HEK293 (cell line): ENCODE measurements around the gene STUB1.

Source experiments
- CTCF ChIA-PET: fragments of 350-600 bp; formaldehyde crosslinking; extraction: SDS; loops from one replicate; lab custom pipeline; 2021; ENCODE audit warnings: antibody characterized with exemption; lab: Yijun Ruan, JAX
- POLR2A ChIA-PET: fragments of 300-600 bp; formaldehyde crosslinking; extraction: SDS; loops from one replicate; lab custom pipeline; 2020; ENCODE audit warnings: antibody characterized with exemption, inconsistent platforms; lab: Yijun Ruan, JAX
- H3K27ac ChIP-seq: fragments of 200-500 bp; sonication (Bioruptor generic); 2 replicates; pipeline ENCODE4 v1.5.1; 2014; ENCODE audit warnings: low read depth, low read length, control low read depth, inconsistent platforms; ENCODE audit errors: extremely low read depth
- H3K36me3 ChIP-seq, 2 experiments: fragments of 200-500 bp in 1 of 2; sonication (Bioruptor generic) in 1 of 2; 1 replicate in 1 of 2; 2 replicates in 1 of 2; pipeline ENCODE4 v1.5.1; 2014 to 2017; ENCODE audit warnings: inconsistent platforms in 2 of 2, low read length in 2 of 2; ENCODE audit not compliant: control insufficient read depth in 2 of 2, insufficient read depth in 1 of 2
- H3K4me1 ChIP-seq: fragments of 200-500 bp; sonication (Bioruptor generic); 2 replicates; pipeline ENCODE4 v1.5.1; 2014; ENCODE audit warnings: mild to moderate bottlenecking, low read length, inconsistent platforms; ENCODE audit not compliant: control insufficient read depth, insufficient read depth
- H3K4me3 ChIP-seq: 2 replicates; pipeline ENCODE4 v1.5.1; 2011; ENCODE audit warnings: low read depth, mild to moderate bottlenecking, control low read depth, low read length, moderate library complexity
- H3K9me3 ChIP-seq: fragments of 200-500 bp; sonication (Bioruptor generic); 2 replicates; pipeline ENCODE4 v1.5.1; 2014; ENCODE audit warnings: low read depth, low read length, inconsistent platforms; ENCODE audit not compliant: control insufficient read depth, insufficient read depth
- BCL11B ChIP-seq: fragments of 450-650 bp; formaldehyde crosslinking; IDR thresholded peaks from 2 replicates; pipeline ENCODE4 v1.5.1; 2016; ENCODE audit warnings: low read depth, missing biosample characterization, missing genetic modification characterization
- GLIS2 ChIP-seq: fragments of 450-650 bp; formaldehyde crosslinking; IDR thresholded peaks from 2 replicates; pipeline ENCODE4 v1.5.1; 2016; ENCODE audit warnings: missing biosample characterization, missing genetic modification characterization
- HOXA7 ChIP-seq: sonication (generic); formaldehyde crosslinking; IDR thresholded peaks from 2 replicates; pipeline ENCODE4 v1.8.1; 2022; ENCODE audit warnings: missing genetic modification reagents, borderline replicate concordance
- HOXC10 ChIP-seq: sonication (generic); formaldehyde crosslinking; IDR thresholded peaks from 2 replicates; pipeline ENCODE4 v1.8.1; 2023; ENCODE audit warnings: mild to moderate bottlenecking, missing genetic modification reagents
- OVOL3 ChIP-seq: fragments of 450-650 bp; formaldehyde crosslinking; IDR thresholded peaks from 2 replicates; pipeline ENCODE4 v1.5.1; 2016; ENCODE audit warnings: missing biosample characterization, missing genetic modification characterization
- RBAK ChIP-seq: fragments of 450-650 bp; formaldehyde crosslinking; IDR thresholded peaks from 2 replicates; pipeline ENCODE4 v1.5.1; 2016; ENCODE audit warnings: missing biosample characterization, missing genetic modification characterization
- ZIC2 ChIP-seq: fragments of 450-650 bp; formaldehyde crosslinking; IDR thresholded peaks from 2 replicates; pipeline ENCODE4 v1.5.1; 2016; ENCODE audit warnings: missing biosample characterization, missing genetic modification characterization
- ZNF2 ChIP-seq: fragments of 450-650 bp; formaldehyde crosslinking; IDR thresholded peaks from 2 replicates; pipeline ENCODE4 v1.5.1; 2016; ENCODE audit warnings: missing biosample characterization, missing genetic modification characterization
- ZNF24 ChIP-seq: fragments of 450-650 bp; formaldehyde crosslinking; IDR thresholded peaks from 2 replicates; pipeline ENCODE4 v1.5.1; 2016; ENCODE audit warnings: missing biosample characterization, missing genetic modification characterization
- ZNF274 ChIP-seq, 2 experiments: fragments of 200-500 bp in 1 of 2; fragments of 450-650 bp in 1 of 2; sonication (Bioruptor generic) in 1 of 2; formaldehyde crosslinking in 1 of 2; IDR thresholded peaks; 2 replicates each; pipeline versions ENCODE4 v1.5.1 to v1.6.1; 2014 to 2016; ENCODE audit warnings: borderline replicate concordance in 1 of 2, inconsistent platforms in 1 of 2, low read length in 1 of 2, missing biosample characterization in 1 of 2, missing genetic modification characterization in 1 of 2
- ZNF394 ChIP-seq: fragments of 450-650 bp; formaldehyde crosslinking; IDR thresholded peaks from 2 replicates; pipeline ENCODE4 v1.5.1; 2016; ENCODE audit warnings: missing biosample characterization, missing genetic modification characterization, mild to moderate bottlenecking, moderate library complexity, borderline replicate concordance
- ZNF473 ChIP-seq: fragments of 450-650 bp; formaldehyde crosslinking; IDR thresholded peaks from 2 replicates; pipeline ENCODE4 v1.5.1; 2017; ENCODE audit warnings: missing biosample characterization, missing genetic modification characterization
- ZNF510 ChIP-seq: fragments of 450-650 bp; formaldehyde crosslinking; IDR thresholded peaks from 2 replicates; pipeline ENCODE4 v1.5.1; 2018; ENCODE audit warnings: mild to moderate bottlenecking, missing genetic modification characterization, missing biosample characterization; ENCODE audit not compliant: insufficient replicate concordance
- ZNF670 ChIP-seq: fragments of 450-650 bp; formaldehyde crosslinking; IDR thresholded peaks from 2 replicates; pipeline ENCODE4 v1.5.1; 2016; ENCODE audit warnings: missing biosample characterization, missing genetic modification characterization, low read depth
- ZNF677 ChIP-seq: fragments of 450-650 bp; IDR thresholded peaks from 2 replicates; pipeline ENCODE4 v1.5.0; 2018; ENCODE audit warnings: missing biosample characterization, mild to moderate bottlenecking, missing genetic modification characterization, moderate library complexity
- ZNF76 ChIP-seq: fragments of 450-650 bp; formaldehyde crosslinking; IDR thresholded peaks from 2 replicates; pipeline ENCODE4; 2016; ENCODE audit warnings: low read depth, missing biosample characterization, missing genetic modification characterization, borderline replicate concordance
- TF ChIP-seq, protein P1 (sequence below): fragments of 450-650 bp; formaldehyde crosslinking; IDR thresholded peaks from 2 replicates; pipeline ENCODE4 v1.5.1; 2017; ENCODE audit warnings: missing biosample characterization, missing genetic modification characterization
- TF ChIP-seq, protein P2 (sequence below): fragments of 450-650 bp; formaldehyde crosslinking; IDR thresholded peaks from 2 replicates; pipeline ENCODE4 v1.5.1; 2016; ENCODE audit warnings: missing biosample characterization, missing genetic modification characterization
- TF ChIP-seq, protein P3 (sequence below): fragments of 450-650 bp; formaldehyde crosslinking; IDR thresholded peaks from 2 replicates; pipeline ENCODE4 v1.5.1; 2016; ENCODE audit warnings: missing biosample characterization, missing genetic modification characterization

Gene STUB1

DNA sequence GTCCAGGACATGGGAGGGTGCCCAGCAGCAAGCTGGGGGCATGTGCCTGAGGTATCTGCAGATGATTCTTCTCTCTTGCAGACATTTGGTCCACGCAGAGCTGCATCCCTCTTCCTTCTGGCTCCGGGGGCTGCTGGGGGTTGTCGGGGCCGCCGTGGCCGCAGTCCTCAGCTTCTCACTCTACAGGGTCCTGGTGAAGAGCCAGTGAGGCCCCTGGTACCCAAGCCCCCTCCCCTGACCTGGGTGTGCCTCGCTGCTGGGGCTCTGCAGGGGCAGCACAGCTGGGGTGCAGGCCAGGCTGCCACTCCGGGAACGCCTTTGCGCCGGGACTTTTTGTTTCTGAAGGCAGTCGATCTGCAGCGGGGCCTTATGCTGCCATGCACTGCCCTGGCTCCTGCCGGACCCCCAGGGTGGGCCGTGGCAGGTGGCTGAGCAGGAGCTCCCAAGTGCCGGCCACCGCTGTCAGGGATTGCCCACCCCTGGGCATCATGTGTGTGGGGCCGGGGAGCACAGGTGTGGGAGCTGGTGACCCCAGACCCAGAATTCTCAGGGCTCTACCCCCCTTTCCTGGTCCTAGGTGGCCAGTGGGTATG, 6.7 kb upstream of the STUB1 start:
- H3K36me3 ChIP-seq: peaks cover 0 to 65% of the 10 kb centered on the region in 2 experiments; a peak in 1 of 3 replicates
- H3K4me1 ChIP-seq: no peaks in the 10 kb centered on the region
- no peak overlapping the region for H3K4me3 ChIP-seq
- ChIA-PET CTCF (no interaction called here), POLR2A (interaction anchor here (1.2 to 1.3 kb wide), 2 partner anchors 8 to 17 kb away, joined by 3 read pairs; partner anchors contain the start of gene WDR24)
- TF ChIP-seq GLIS2 (tag by site-specific recombination) (peak; percentile 29; the same call in 1 of the 2 replicates), HOXA7 (CRISPR knock-in tag) (no peak), ZNF2 (tag by site-specific recombination) (no peak), ZIC2 (tag by site-specific recombination) (0 out of 2 replicates have a peak, but pooled peaks have one; percentile 32), ZNF473 (tag by site-specific recombination) (no peak)
- no peaks in the 10 kb centered on the region for H3K9me3 ChIP-seq
- H3K27ac ChIP-seq: no peak overlapping the region

DNA sequence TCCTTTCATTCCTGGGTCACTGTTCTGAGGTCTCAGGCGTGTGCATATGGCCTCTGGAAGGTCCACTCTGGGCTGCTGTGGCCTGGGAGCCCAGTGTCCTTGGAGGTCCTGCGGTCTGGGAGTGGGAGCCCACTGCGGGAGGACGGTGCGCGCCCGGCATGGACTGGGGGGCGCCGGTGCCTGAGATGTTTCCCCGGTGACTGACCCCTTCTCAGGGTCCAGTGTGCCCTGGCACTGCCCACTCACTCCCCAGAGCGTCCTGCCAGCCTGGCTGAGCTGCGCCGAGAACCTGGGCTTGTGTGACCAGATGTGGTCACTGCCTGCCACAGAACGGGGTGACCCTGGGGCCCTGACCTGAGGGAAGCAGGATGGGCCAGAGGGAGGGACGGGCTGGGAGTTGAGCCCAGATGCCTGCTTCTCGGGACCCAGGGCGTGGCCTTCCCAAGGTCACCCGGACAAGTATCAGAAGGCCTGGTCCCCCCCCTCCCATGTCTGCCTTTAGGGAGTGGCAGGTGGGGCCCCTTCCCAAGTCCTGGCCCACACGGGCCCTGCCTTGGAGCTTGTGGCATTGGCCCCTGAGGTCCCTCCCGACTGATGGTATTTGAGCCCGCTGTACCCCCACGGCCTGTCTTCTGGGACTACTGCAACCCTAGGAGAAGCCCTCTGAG, 5.9 kb upstream of the STUB1 start:
- TF ChIP-seq ZNF274 (IDR thresholded peaks at IDR 0.05; ENCODE audit: low read length): no peak
- no peak for TF ChIP-seq ZNF274 (tag by site-specific recombination; IDR thresholded peaks at IDR 0.05; ENCODE audit: borderline replicate concordance)
- TF ChIP-seq, protein P1, sequence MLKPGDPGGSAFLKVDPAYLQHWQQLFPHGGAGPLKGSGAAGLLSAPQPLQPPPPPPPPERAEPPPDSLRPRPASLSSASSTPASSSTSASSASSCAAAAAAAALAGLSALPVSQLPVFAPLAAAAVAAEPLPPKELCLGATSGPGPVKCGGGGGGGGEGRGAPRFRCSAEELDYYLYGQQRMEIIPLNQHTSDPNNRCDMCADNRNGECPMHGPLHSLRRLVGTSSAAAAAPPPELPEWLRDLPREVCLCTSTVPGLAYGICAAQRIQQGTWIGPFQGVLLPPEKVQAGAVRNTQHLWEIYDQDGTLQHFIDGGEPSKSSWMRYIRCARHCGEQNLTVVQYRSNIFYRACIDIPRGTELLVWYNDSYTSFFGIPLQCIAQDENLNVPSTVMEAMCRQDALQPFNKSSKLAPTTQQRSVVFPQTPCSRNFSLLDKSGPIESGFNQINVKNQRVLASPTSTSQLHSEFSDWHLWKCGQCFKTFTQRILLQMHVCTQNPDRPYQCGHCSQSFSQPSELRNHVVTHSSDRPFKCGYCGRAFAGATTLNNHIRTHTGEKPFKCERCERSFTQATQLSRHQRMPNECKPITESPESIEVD (tag by site-specific recombination): no peak
- TF ChIP-seq ZNF510 (tag by site-specific recombination): no peak
- TF ChIP-seq, protein P2, sequence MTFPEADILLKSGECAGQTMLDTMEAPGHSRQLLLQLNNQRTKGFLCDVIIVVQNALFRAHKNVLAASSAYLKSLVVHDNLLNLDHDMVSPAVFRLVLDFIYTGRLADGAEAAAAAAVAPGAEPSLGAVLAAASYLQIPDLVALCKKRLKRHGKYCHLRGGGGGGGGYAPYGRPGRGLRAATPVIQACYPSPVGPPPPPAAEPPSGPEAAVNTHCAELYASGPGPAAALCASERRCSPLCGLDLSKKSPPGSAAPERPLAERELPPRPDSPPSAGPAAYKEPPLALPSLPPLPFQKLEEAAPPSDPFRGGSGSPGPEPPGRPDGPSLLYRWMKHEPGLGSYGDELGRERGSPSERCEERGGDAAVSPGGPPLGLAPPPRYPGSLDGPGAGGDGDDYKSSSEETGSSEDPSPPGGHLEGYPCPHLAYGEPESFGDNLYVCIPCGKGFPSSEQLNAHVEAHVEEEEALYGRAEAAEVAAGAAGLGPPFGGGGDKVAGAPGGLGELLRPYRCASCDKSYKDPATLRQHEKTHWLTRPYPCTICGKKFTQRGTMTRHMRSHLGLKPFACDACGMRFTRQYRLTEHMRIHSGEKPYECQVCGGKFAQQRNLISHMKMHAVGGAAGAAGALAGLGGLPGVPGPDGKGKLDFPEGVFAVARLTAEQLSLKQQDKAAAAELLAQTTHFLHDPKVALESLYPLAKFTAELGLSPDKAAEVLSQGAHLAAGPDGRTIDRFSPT (tag by site-specific recombination): peak; percentile 60
- no peak for TF ChIP-seq ZNF24 (tag by site-specific recombination)
- TF ChIP-seq RBAK: no peak
- TF ChIP-seq ZNF670: no peak
- no peak for TF ChIP-seq HOXC10 (CRISPR knock-in tag)
- TF ChIP-seq, protein P3, sequence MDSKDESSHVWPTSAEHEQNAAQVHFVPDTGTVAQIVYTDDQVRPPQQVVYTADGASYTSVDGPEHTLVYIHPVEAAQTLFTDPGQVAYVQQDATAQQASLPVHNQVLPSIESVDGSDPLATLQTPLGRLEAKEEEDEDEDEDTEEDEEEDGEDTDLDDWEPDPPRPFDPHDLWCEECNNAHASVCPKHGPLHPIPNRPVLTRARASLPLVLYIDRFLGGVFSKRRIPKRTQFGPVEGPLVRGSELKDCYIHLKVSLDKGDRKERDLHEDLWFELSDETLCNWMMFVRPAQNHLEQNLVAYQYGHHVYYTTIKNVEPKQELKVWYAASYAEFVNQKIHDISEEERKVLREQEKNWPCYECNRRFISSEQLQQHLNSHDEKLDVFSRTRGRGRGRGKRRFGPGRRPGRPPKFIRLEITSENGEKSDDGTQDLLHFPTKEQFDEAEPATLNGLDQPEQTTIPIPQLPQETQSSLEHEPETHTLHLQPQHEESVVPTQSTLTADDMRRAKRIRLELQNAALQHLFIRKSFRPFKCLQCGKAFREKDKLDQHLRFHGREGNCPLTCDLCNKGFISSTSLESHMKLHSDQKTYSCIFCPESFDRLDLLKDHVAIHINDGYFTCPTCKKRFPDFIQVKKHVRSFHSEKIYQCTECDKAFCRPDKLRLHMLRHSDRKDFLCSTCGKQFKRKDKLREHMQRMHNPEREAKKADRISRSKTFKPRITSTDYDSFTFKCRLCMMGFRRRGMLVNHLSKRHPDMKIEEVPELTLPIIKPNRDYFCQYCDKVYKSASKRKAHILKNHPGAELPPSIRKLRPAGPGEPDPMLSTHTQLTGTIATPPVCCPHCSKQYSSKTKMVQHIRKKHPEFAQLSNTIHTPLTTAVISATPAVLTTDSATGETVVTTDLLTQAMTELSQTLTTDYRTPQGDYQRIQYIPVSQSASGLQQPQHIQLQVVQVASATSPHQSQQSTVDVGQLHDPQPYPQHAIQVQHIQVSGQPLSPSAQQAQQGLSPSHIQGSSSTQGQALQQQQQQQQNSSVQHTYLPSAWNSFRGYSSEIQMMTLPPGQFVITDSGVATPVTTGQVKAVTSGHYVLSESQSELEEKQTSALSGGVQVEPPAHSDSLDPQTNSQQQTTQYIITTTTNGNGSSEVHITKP (tag by site-specific recombination): no peak
- TF ChIP-seq OVOL3 (tag by site-specific recombination): no peak
- TF ChIP-seq ZNF76 (tag by site-specific recombination): no peak
- TF ChIP-seq ZNF394 (tag by site-specific recombination): no peak
- no peak for TF ChIP-seq ZNF677 (tag by site-specific recombination)
- TF ChIP-seq BCL11B (tag by site-specific recombination): peak; percentile 78
- peaks cover 0 to 58% of the 10 kb centered on the region in 2 experiments; a peak in 1 of 3 replicates for H3K36me3 ChIP-seq
- H3K27ac ChIP-seq: no peak overlapping the region
- no peak overlapping the region for H3K4me3 ChIP-seq
- no peaks in the 10 kb centered on the region for H3K9me3 ChIP-seq
- ChIA-PET POLR2A (interaction anchor here (1.2 to 2.6 kb wide), 5 partner anchors 8 to 16 kb away, joined by 3 to 10 read pairs (median 6); partner anchors contain the start of genes JMJD8 and WDR24), CTCF (interaction anchor here (1.4 kb wide), 1 partner anchor 10 kb away, joined by 8 read pairs; no protein-coding TSS in a partner anchor)
- peaks cover 5% of the 10 kb centered on the region; the same call in 1 of the 2 replicates for H3K4me1 ChIP-seq
